Measurements from ENCODE around the gene PSTPIP2. TPM values are rescaled to one million over a fixed set of nuclear protein-coding genes. Genes with fewer than 3 reads are reported as not detected.

The PSTPIP2 gene
- polyA plus RNA-seq, 1 donor from 2014 or later = 0.98 TPM

GRCh38 chr18:46040033-46040746 lies 31.9 kb downstream of the PSTPIP2 start:
- H3K9me2 ChIP-seq (ENCODE audit: insufficient read depth, low read length) = no peaks in the 10 kb centered on the region
- TF ChIP-seq MXI1 (conservative IDR thresholded peaks at IDR 0.05; ENCODE audit: poor library complexity, severe bottlenecking) (no peak), EP300 (conservative IDR thresholded peaks at IDR 0.05; ENCODE audit: poor library complexity, severe bottlenecking) (no peak), POLR2AphosphoS5 (IDR thresholded peaks at IDR 0.05) (no peak), SMC3 (conservative IDR thresholded peaks at IDR 0.05; ENCODE audit: poor library complexity) (no peak), CTCF (IDR thresholded peaks at IDR 0.05; ENCODE audit: poor library complexity, severe bottlenecking) (no peak), TAF1 (IDR thresholded peaks at IDR 0.05; ENCODE audit: low read depth) (no peak), RAD21 (conservative IDR thresholded peaks at IDR 0.05) (no peak), REST (IDR thresholded peaks at IDR 0.05; ENCODE audit: borderline replicate concordance) (no peak), EZH2 (IDR thresholded peaks at IDR 0.05; ENCODE audit: borderline replicate concordance, insufficient read depth, low read length, poor library complexity, severe bottlenecking) (no peak)
- H3K4me3 ChIP-seq (ENCODE audit: low read length) = no peak overlapping the region
- no peak overlapping the region for H3K9ac ChIP-seq (ENCODE audit: low read length)
- no peaks in the 10 kb centered on the region for H3K9me3 ChIP-seq (ENCODE audit: low read length)
- H3K36me3 ChIP-seq (ENCODE audit: insufficient read depth, low read length) = no peaks in the 10 kb centered on the region
- no peak overlapping the region for H3K27ac ChIP-seq (ENCODE audit: low read length)
- H3F3A ChIP-seq (ENCODE audit: insufficient read depth, low read length, poor library complexity, severe bottlenecking) = no peaks in the 10 kb centered on the region
- no peak overlapping the region for H3K4me2 ChIP-seq (ENCODE audit: low read length)
- no peaks in the 10 kb centered on the region for H3K79me2 ChIP-seq (replicated peaks; ENCODE audit: insufficient read depth, low read length)
- H3K27me3 ChIP-seq (ENCODE audit: insufficient read depth, low read depth, low read length) = no peaks in the 10 kb centered on the region
- H4K20me1 ChIP-seq (ENCODE audit: insufficient read depth) = no peaks in the 10 kb centered on the region
- no peak overlapping the region for H2AFZ ChIP-seq (ENCODE audit: low read depth, low read length)

DNA sequence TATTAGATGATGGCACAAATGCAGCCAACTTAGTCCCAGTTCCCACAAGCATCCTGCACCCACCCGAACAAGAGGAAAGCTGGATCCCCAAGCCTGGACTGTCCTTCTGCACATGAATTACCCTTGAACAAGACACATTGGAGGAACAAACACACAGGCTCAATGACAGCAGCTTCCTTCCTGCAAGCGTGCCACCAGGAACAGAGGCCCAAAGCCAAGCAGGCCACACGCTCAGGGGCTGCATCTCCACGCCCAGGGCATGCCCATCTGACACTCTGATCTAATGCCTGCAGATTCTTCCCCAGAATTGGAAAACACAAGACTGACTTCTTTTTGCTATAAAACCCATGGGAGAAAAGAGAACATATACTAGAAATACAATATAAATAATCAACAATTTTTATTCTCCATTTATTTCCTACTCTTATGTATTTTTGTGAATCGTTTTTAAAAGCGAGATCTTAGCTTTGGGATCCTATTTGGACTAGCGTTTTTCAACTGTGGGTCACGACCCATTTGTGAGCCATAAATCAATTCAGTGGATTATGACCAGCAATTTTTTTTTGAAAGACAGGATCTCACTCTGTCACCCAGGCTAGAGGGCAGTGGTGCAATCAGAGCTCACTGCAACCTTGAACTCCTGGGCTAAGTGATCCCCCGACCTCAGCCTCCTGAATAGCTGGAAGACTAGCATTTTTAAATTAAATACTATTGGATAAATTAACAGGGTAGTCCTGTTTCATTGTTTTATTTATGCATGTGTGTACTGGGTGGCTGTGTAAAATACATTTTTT lies 34.4 kb downstream of the PSTPIP2 start:
- Histone ChIP-seq H3K79me2 (replicated peaks; ENCODE audit: insufficient read depth, low read length) (no peaks in the 10 kb centered on the region), H3K4me2 (ENCODE audit: low read length) (no peak overlapping the region), H3K36me3 (ENCODE audit: insufficient read depth, low read length) (no peaks in the 10 kb centered on the region), H3K27me3 (ENCODE audit: insufficient read depth, low read depth, low read length) (no peaks in the 10 kb centered on the region), H3K4me3 (ENCODE audit: low read length) (no peak overlapping the region), H4K20me1 (ENCODE audit: insufficient read depth) (no peaks in the 10 kb centered on the region), H3K27ac (ENCODE audit: low read length) (no peak overlapping the region), H3K9ac (ENCODE audit: low read length) (no peak overlapping the region), H3K9me2 (ENCODE audit: insufficient read depth, low read length) (no peaks in the 10 kb centered on the region), H2AFZ (ENCODE audit: low read depth, low read length) (no peak overlapping the region), H3F3A (ENCODE audit: insufficient read depth, low read length, poor library complexity, severe bottlenecking) (no peaks in the 10 kb centered on the region), H3K9me3 (ENCODE audit: low read length) (no peaks in the 10 kb centered on the region)
- TF ChIP-seq POLR2AphosphoS5 (IDR thresholded peaks at IDR 0.05) (no peak), REST (IDR thresholded peaks at IDR 0.05; ENCODE audit: borderline replicate concordance) (no peak), EP300 (conservative IDR thresholded peaks at IDR 0.05; ENCODE audit: poor library complexity, severe bottlenecking) (no peak), SMC3 (conservative IDR thresholded peaks at IDR 0.05; ENCODE audit: poor library complexity) (no peak), EZH2 (IDR thresholded peaks at IDR 0.05; ENCODE audit: borderline replicate concordance, insufficient read depth, low read length, poor library complexity, severe bottlenecking) (no peak), MXI1 (conservative IDR thresholded peaks at IDR 0.05; ENCODE audit: poor library complexity, severe bottlenecking) (no peak), TAF1 (IDR thresholded peaks at IDR 0.05; ENCODE audit: low read depth) (no peak), CTCF (IDR thresholded peaks at IDR 0.05; ENCODE audit: poor library complexity, severe bottlenecking) (no peak), RAD21 (conservative IDR thresholded peaks at IDR 0.05) (no peak)
